ENCODE results near the gene DLG1.

DNA sequence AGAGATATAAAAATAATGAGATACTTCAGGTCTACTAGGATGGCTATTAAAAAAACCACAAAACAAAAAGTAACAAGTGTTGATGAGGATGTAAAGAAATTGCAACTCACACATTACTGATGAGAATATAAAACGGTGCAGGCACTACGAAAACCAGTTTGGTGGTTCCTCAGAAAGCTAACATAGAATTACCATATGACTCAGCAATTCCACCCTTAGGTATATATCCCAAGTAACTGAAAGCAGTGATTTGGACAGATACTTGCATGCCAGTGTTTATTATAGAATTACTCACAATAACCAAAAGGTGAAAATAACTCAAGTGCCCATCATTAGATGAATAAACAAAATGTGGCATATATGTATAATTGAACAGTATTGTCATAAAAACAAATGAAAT is 181.3 kb downstream of the DLG1 start:
- TF ChIP-seq, protein P1, sequence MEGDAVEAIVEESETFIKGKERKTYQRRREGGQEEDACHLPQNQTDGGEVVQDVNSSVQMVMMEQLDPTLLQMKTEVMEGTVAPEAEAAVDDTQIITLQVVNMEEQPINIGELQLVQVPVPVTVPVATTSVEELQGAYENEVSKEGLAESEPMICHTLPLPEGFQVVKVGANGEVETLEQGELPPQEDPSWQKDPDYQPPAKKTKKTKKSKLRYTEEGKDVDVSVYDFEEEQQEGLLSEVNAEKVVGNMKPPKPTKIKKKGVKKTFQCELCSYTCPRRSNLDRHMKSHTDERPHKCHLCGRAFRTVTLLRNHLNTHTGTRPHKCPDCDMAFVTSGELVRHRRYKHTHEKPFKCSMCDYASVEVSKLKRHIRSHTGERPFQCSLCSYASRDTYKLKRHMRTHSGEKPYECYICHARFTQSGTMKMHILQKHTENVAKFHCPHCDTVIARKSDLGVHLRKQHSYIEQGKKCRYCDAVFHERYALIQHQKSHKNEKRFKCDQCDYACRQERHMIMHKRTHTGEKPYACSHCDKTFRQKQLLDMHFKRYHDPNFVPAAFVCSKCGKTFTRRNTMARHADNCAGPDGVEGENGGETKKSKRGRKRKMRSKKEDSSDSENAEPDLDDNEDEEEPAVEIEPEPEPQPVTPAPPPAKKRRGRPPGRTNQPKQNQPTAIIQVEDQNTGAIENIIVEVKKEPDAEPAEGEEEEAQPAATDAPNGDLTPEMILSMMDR (conservative IDR thresholded peaks at IDR 0.05; ENCODE audit: low read depth, low read length) = no peak
- TF ChIP-seq EZH2 (IDR thresholded peaks at IDR 0.05; ENCODE audit: borderline replicate concordance, low read depth, low read length, poor library complexity, severe bottlenecking) = no peak
